Forelimb muscle (tissue), 1 donor: Measurements from ENCODE around the gene TAF1B. TPM values are rescaled to one million over a fixed set of nuclear protein-coding genes. Genes with fewer than 3 reads are reported as not detected.
"Not testable (repeated sequence)": the region's sequence is repeated elsewhere in the genome, so short reads cannot be mapped to it uniquely, and the experiment has no call there.

ENCODE experiments used
- DNase-seq: peaks from one replicate; pipeline ENCODE4 v3.0.0-alpha.2; 2013; ENCODE audit warnings: low read depth
- polyA plus RNA-seq: library from polyadenylated mRNA; unstranded; fragments of 120-200 nt; gene quantifications from one replicate; pipeline ENCODE4 v1.2.1, GENCODE V29; 2013; ENCODE audit not compliant: insufficient read length

Gene TAF1B
- polyA plus RNA-seq, 1 donor = 10.1 TPM

- DNase-seq = no peak
Measured at GRCh38 chr2:9879455-9880194, 36.4 kb downstream of the TAF1B start.

GRCh38 chr2:9883897-9884296, 40.6 kb downstream of the TAF1B start:
- no peak for DNase-seq

- no peak for DNase-seq
Measured at GRCh38 chr2:9884436-9884835, 41.2 kb downstream of the TAF1B start.

- DNase-seq = no peak
Measured at GRCh38 chr2:9885036-9885684, 41.9 kb downstream of the TAF1B start.

GRCh38 chr2:9887513-9887912, 44.2 kb downstream of the TAF1B start:
- DNase-seq = no peak

- no peak for DNase-seq
Measured at GRCh38 chr2:9889812-9890261, 46.6 kb downstream of the TAF1B start.

GRCh38 chr2:9892236-9892635, 49.0 kb downstream of the TAF1B start:
- DNase-seq = no peak

- no peak for DNase-seq
Measured at GRCh38 chr2:9895669-9896590, 52.7 kb downstream of the TAF1B start.

GRCh38 chr2:9897331-9897737, 54.1 kb downstream of the TAF1B start:
- peak; percentile 55 for DNase-seq

GRCh38 chr2:9897846-9898245, 54.6 kb downstream of the TAF1B start:
- no peak for DNase-seq

- DNase-seq = no peak
Measured at GRCh38 chr2:9905413-9905812, 62.1 kb downstream of the TAF1B start.

GRCh38 chr2:9907402-9907801, 64.1 kb downstream of the TAF1B start:
- DNase-seq = no peak

GRCh38 chr2:9908639-9909038, 65.4 kb downstream of the TAF1B start:
- DNase-seq = no peak

GRCh38 chr2:9909106-9909505, 65.8 kb downstream of the TAF1B start:
- DNase-seq = no peak

GRCh38 chr2:9910699-9911098, 67.4 kb downstream of the TAF1B start:
- DNase-seq = no peak

- no peak for DNase-seq
Measured at GRCh38 chr2:9912468-9912867, 69.2 kb downstream of the TAF1B start.

GRCh38 chr2:9914384-9915065, 71.3 kb downstream of the TAF1B start:
- no peak for DNase-seq

- no peak for DNase-seq
Measured at GRCh38 chr2:9918275-9918674, 75.0 kb downstream of the TAF1B start.

- DNase-seq = no peak
Measured at GRCh38 chr2:9919512-9919911, 76.2 kb downstream of the TAF1B start.

GRCh38 chr2:9927020-9927419, 83.7 kb downstream of the TAF1B start:
- not testable (repeated sequence) for DNase-seq

GRCh38 chr2:9937258-9937657, 94.0 kb downstream of the TAF1B start:
- DNase-seq = no peak

- DNase-seq = no peak
Measured at GRCh38 chr2:9937968-9938367, 94.7 kb downstream of the TAF1B start.
